Colonic mucosa (tissue), 4 donors: ENCODE measurements around the gene CLPTM1L. TPM values are rescaled to one million over a fixed set of nuclear protein-coding genes. Genes with fewer than 3 reads are reported as not detected.

Source experiments
- DNase-seq: peaks from one replicate; pipeline ENCODE4 v3.0.0-alpha.2; 2020
- H3K27ac ChIP-seq: fragments of 200-600 bp; one replicate; pipeline ENCODE4 v1.8.0; 2021
- H3K27me3 ChIP-seq: fragments of 200-600 bp; one replicate; pipeline ENCODE4 v1.8.0; 2021
- H3K36me3 ChIP-seq: fragments of 200-600 bp; one replicate; pipeline ENCODE4 v1.8.0; 2021
- H3K4me1 ChIP-seq: fragments of 200-600 bp; one replicate; pipeline ENCODE4 v1.8.0; 2021; ENCODE audit warnings: mild to moderate bottlenecking
- H3K4me3 ChIP-seq: fragments of 200-600 bp; one replicate; pipeline ENCODE4 v1.8.0; 2021
- H3K9ac ChIP-seq, 2 donors: one replicate each; pipeline ENCODE4 v1.7.0; 2013; ENCODE audit warnings: control low read depth in 2 of 2, low read depth in 2 of 2, low read length in 2 of 2
- H3K9me3 ChIP-seq: fragments of 200-600 bp; one replicate; pipeline ENCODE4 v1.8.0; 2021
- CTCF ChIP-seq: fragments of 200-600 bp; IDR thresholded peaks from one replicate; pipeline ENCODE4 v1.8.0; 2022; ENCODE audit warnings: antibody characterized with exemption, mild to moderate bottlenecking
- intact Hi-C: fragments of 100-400 bp; cut with DNase I; formaldehyde crosslinking; loops from one replicate; pipeline ENCODE4 v1.14.1; 2022
- total RNA-seq, 2 donors: library from RNA; stranded (reverse); fragmentation: NEBNext Ultra II Directional in 1 of 2; extraction: Animal tissue kit (Norgen Biotek cat#: 25700) in 1 of 2; gene quantifications; one replicate each; pipeline ENCODE4 v1.2.1, GENCODE V29; 2021
- donor health status: healthy.
- donor health status: DM: no; HTN: no; CAD: no.
- donor health status: DM: no; HTN: no; CAD: no.

Gene CLPTM1L
- total RNA-seq, 2 donors from 2014 or later, result 80.1 to 138 TPM

GRCh38 chr5:1371218-1371971 is 26.5 kb upstream of the CLPTM1L start:
- DNase-seq, result no peak
- Histone ChIP-seq H3K36me3 (no peaks in the 10 kb centered on the region), H3K27ac (no peak overlapping the region), H3K9ac (no peak overlapping the region), H3K4me3 (no peak overlapping the region), H3K4me1 (no peaks in the 10 kb centered on the region), H3K27me3 (no peaks in the 10 kb centered on the region), H3K9me3 (no peaks in the 10 kb centered on the region)
- TF ChIP-seq CTCF, result no peak
- intact Hi-C loops, result no loop called here

GRCh38 chr5:1370006-1370405 is 25.1 kb upstream of the CLPTM1L start:
- Histone ChIP-seq H3K27me3 (no peaks in the 10 kb centered on the region), H3K9ac (no peak overlapping the region), H3K4me3 (no peak overlapping the region), H3K9me3 (no peaks in the 10 kb centered on the region), H3K27ac (no peak overlapping the region), H3K4me1 (no peaks in the 10 kb centered on the region), H3K36me3 (no peaks in the 10 kb centered on the region)
- intact Hi-C loops, result no loop called here
- TF ChIP-seq CTCF, result no peak
- DNase-seq, result no peak

GRCh38 chr5:1368756-1369155 is 23.9 kb upstream of the CLPTM1L start:
- no peaks in the 10 kb centered on the region for H3K36me3 ChIP-seq
- no peaks in the 10 kb centered on the region for H3K9me3 ChIP-seq
- H3K9ac ChIP-seq, result no peak overlapping the region
- intact Hi-C loops, result no loop called here
- no peak for TF ChIP-seq CTCF
- H3K4me3 ChIP-seq, result no peak overlapping the region
- no peak overlapping the region for H3K27ac ChIP-seq
- no peaks in the 10 kb centered on the region for H3K4me1 ChIP-seq
- H3K27me3 ChIP-seq, result no peaks in the 10 kb centered on the region
- DNase-seq, result no peak

- no peak overlapping the region for H3K4me3 ChIP-seq
- H3K27me3 ChIP-seq, result no peaks in the 10 kb centered on the region
- H3K36me3 ChIP-seq, result no peaks in the 10 kb centered on the region
- no peak for TF ChIP-seq CTCF
- no peak for DNase-seq
- no peak overlapping the region for H3K9ac ChIP-seq
- no peaks in the 10 kb centered on the region for H3K4me1 ChIP-seq
- no peaks in the 10 kb centered on the region for H3K9me3 ChIP-seq
- H3K27ac ChIP-seq, result no peak overlapping the region
- intact Hi-C loops, result no loop called here
These were observed 23.3 kb upstream of the CLPTM1L start for GRCh38 chr5:1368236-1368635.

GRCh38 chr5:1367149-1367548 is 22.2 kb upstream of the CLPTM1L start:
- DNase-seq, result no peak
- Histone ChIP-seq H3K27ac (no peak overlapping the region), H3K27me3 (no peaks in the 10 kb centered on the region), H3K4me1 (no peaks in the 10 kb centered on the region), H3K36me3 (no peaks in the 10 kb centered on the region), H3K9ac (no peak overlapping the region), H3K4me3 (no peak overlapping the region), H3K9me3 (no peaks in the 10 kb centered on the region)
- intact Hi-C loops, result no loop called here
- no peak for TF ChIP-seq CTCF
